Measurements from ENCODE around the gene ODC1. TPM values are rescaled to one million over a fixed set of nuclear protein-coding genes. Genes with fewer than 3 reads are reported as not detected.

Gene ODC1
- total RNA-seq, 1 experiment from 2014 or later = 231 TPM

DNA sequence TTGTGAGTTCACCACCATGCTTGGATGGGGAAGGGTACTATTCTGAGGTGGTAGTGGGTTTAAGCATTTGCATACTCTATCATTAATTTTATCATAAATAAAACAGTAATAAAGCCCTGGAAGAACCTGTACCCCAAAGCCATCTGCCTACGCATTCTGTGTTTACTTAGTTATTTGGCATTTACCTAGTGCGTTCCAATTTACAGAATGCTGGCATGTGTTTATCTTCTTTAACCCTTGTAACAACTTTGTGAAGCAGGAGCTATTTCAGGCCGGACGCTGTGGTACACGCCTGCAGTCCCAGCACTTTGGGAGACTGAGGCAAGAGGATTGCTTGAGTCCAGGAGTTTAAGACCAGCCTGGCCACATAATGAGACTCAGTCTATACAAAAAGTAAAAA, 17.8 kb upstream of the ODC1 start:
- Histone ChIP-seq H3K27ac (ENCODE audit: low read depth, low read length) (no peak overlapping the region), H3K9me3 (ENCODE audit: control insufficient read depth in 1 of 2, insufficient read depth in 1 of 2, low read depth in 1 of 2, low read length in 2 of 2) (no peaks in the 10 kb centered on the region), H3K4me3 (replicated peaks in 1 of 2; ENCODE audit: low read depth in 1 of 2, low read length in 2 of 2) (no peak overlapping the region), H3K9ac (ENCODE audit: low read length) (no peak overlapping the region), H3K79me2 (ENCODE audit: insufficient read depth, low read length) (no peaks in the 10 kb centered on the region), H3K9me2 (ENCODE audit: insufficient read depth) (no peaks in the 10 kb centered on the region), H4K20me1 (ENCODE audit: insufficient read depth) (no peaks in the 10 kb centered on the region), H3K4me2 (ENCODE audit: low read length) (no peak overlapping the region), H3K4me1 (ENCODE audit: control insufficient read depth in 1 of 2, insufficient read depth in 2 of 2, low read length in 2 of 2) (peaks cover 0 to 5% of the 10 kb centered on the region in 2 experiments; a peak in 1 of 4 replicates), H3K27me3 (ENCODE audit: insufficient read depth, low read length) (no peaks in the 10 kb centered on the region), H2AFZ (ENCODE audit: low read depth, low read length, poor library complexity, severe bottlenecking) (no peak overlapping the region), H3K36me3 (ENCODE audit: control insufficient read depth in 1 of 2, insufficient read depth in 2 of 2, low read length in 2 of 2) (no peaks in the 10 kb centered on the region)
- DNase-seq (ENCODE audit: low read depth, low spot score) (no peak), ATAC-seq (no peak)
- CTCF ChIA-PET = no interaction called here
- TF ChIP-seq, protein P1, sequence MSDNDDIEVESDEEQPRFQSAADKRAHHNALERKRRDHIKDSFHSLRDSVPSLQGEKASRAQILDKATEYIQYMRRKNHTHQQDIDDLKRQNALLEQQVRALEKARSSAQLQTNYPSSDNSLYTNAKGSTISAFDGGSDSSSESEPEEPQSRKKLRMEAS (IDR thresholded peaks at IDR 0.05) = no peak
- TF ChIP-seq, protein P2, sequence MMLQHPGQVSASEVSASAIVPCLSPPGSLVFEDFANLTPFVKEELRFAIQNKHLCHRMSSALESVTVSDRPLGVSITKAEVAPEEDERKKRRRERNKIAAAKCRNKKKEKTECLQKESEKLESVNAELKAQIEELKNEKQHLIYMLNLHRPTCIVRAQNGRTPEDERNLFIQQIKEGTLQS (IDR thresholded peaks at IDR 0.05) = no peak
- no peak for TF ChIP-seq POLR2AphosphoS5 (IDR thresholded peaks at IDR 0.05; ENCODE audit: low read depth, low read length)
- no peak for TF ChIP-seq SIN3A (IDR thresholded peaks at IDR 0.05; ENCODE audit: low read depth)
- no peak for TF ChIP-seq POLR2A (IDR thresholded peaks at IDR 0.05; ENCODE audit: borderline replicate concordance, extremely low read depth, insufficient read depth, insufficient read length)
- TF ChIP-seq, protein P3, sequence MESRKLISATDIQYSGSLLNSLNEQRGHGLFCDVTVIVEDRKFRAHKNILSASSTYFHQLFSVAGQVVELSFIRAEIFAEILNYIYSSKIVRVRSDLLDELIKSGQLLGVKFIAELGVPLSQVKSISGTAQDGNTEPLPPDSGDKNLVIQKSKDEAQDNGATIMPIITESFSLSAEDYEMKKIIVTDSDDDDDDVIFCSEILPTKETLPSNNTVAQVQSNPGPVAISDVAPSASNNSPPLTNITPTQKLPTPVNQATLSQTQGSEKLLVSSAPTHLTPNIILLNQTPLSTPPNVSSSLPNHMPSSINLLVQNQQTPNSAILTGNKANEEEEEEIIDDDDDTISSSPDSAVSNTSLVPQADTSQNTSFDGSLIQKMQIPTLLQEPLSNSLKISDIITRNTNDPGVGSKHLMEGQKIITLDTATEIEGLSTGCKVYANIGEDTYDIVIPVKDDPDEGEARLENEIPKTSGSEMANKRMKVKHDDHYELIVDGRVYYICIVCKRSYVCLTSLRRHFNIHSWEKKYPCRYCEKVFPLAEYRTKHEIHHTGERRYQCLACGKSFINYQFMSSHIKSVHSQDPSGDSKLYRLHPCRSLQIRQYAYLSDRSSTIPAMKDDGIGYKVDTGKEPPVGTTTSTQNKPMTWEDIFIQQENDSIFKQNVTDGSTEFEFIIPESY (IDR thresholded peaks at IDR 0.05; ENCODE audit: extremely low read depth, insufficient replicate concordance, low read length) = no peak
- no peak for TF ChIP-seq JUND (IDR thresholded peaks at IDR 0.05)
- no peak for TF ChIP-seq EZH2phosphoT487 (IDR thresholded peaks at IDR 0.05; ENCODE audit: borderline replicate concordance)
- no peak for TF ChIP-seq ELF1 (IDR thresholded peaks at IDR 0.05; ENCODE audit: borderline replicate concordance, low read depth)
- no peak for TF ChIP-seq SRF (IDR thresholded peaks at IDR 0.05; ENCODE audit: low read depth)
- no peak for TF ChIP-seq EGR1 (IDR thresholded peaks at IDR 0.05; ENCODE audit: low read depth)
- TF ChIP-seq EZH2 (IDR thresholded peaks at IDR 0.05) = no peak
- no peak for TF ChIP-seq CEBPB (IDR thresholded peaks at IDR 0.05; ENCODE audit: low read depth)
- TF ChIP-seq SP1 (IDR thresholded peaks at IDR 0.05; ENCODE audit: low read depth) = no peak
- no peak for TF ChIP-seq ZNF274 (IDR thresholded peaks at IDR 0.05; ENCODE audit: low read depth, low read length)
- TF ChIP-seq, protein P4, sequence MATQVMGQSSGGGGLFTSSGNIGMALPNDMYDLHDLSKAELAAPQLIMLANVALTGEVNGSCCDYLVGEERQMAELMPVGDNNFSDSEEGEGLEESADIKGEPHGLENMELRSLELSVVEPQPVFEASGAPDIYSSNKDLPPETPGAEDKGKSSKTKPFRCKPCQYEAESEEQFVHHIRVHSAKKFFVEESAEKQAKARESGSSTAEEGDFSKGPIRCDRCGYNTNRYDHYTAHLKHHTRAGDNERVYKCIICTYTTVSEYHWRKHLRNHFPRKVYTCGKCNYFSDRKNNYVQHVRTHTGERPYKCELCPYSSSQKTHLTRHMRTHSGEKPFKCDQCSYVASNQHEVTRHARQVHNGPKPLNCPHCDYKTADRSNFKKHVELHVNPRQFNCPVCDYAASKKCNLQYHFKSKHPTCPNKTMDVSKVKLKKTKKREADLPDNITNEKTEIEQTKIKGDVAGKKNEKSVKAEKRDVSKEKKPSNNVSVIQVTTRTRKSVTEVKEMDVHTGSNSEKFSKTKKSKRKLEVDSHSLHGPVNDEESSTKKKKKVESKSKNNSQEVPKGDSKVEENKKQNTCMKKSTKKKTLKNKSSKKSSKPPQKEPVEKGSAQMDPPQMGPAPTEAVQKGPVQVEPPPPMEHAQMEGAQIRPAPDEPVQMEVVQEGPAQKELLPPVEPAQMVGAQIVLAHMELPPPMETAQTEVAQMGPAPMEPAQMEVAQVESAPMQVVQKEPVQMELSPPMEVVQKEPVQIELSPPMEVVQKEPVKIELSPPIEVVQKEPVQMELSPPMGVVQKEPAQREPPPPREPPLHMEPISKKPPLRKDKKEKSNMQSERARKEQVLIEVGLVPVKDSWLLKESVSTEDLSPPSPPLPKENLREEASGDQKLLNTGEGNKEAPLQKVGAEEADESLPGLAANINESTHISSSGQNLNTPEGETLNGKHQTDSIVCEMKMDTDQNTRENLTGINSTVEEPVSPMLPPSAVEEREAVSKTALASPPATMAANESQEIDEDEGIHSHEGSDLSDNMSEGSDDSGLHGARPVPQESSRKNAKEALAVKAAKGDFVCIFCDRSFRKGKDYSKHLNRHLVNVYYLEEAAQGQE (IDR thresholded peaks at IDR 0.05; ENCODE audit: low read depth) = no peak
- TF ChIP-seq FOSL1 (IDR thresholded peaks at IDR 0.05; ENCODE audit: low read depth) = no peak
- TF ChIP-seq CBX3 (IDR thresholded peaks at IDR 0.05; ENCODE audit: low read depth) = no peak
- POLR2A ChIA-PET = no interaction called here
- BruUV-seq (replicated peaks) = no TSS peak
- intact Hi-C loops (cut with micrococcal nuclease) = no loop called here
- RAD21 ChIA-PET (ENCODE audit: low non-redundant PET in 1 of 2, low total read pairs in 2 of 2, uncharacterized antibody in 2 of 2, unreplicated experiment in 2 of 2) = no interaction called here
